NCI-H510A treated with DMSO at 0.1 percent for 48 hours (cell line): ENCODE measurements around the gene CLDN14.

Experiments used
- DNase-seq: peaks from one replicate; lab custom pipeline; 2025; lab: John Stamatoyannopoulos, UW

The CLDN14 gene, protein sequence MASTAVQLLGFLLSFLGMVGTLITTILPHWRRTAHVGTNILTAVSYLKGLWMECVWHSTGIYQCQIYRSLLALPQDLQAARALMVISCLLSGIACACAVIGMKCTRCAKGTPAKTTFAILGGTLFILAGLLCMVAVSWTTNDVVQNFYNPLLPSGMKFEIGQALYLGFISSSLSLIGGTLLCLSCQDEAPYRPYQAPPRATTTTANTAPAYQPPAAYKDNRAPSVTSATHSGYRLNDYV

DNA sequence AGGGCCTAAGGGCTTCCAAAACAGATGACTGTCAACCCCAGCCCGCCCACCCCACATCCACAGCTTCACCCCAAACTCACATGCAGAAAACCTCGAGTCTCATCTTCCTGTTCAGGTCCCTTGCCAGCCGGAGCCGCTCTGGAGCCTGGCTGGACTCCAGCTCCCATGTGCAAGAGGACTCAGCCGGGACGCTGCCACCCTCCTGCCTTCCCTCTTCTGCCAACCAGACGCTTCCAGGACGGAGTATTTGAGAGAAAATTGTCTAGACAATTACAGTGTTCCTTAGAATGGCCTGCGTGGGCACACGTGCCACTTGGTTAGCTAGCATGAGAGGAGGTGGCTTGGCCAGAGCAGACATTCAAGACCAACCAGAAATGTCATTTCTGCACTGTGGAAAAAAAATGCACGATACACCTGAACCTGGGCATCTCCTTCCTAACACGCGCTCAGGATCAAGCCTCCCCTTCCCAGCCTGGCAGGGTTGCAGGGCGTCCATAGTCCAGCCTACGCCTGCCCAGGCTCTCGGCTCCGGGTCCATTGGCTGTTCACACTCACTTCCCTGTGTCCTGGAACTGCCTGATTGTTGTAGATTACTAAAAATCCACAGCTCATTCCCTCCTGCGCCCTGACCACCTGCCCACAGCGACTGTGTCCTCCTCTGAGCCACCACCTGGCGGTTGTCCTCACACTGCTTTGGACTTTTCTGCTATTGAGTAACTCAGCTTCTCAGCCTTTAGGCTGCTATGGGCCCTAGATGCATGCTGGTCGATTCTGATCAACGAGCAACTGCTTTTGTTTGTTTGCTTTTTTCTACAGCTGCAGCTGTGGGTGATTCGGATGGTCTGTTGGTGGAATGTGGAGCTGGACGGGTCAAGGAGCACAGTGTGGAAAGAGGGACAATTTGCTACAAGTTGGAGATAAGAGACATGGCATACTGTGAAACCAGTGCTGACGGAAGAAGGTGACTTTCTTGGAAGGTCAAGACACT, at the start of gene CLDN14:
Gene CLDN14, minus strand, starts transcription at position 708 of the 988 bp plus-strand sequence. CDS start 18,427 bp downstream, outside the sequence.
- no peak for DNase-seq

DNA sequence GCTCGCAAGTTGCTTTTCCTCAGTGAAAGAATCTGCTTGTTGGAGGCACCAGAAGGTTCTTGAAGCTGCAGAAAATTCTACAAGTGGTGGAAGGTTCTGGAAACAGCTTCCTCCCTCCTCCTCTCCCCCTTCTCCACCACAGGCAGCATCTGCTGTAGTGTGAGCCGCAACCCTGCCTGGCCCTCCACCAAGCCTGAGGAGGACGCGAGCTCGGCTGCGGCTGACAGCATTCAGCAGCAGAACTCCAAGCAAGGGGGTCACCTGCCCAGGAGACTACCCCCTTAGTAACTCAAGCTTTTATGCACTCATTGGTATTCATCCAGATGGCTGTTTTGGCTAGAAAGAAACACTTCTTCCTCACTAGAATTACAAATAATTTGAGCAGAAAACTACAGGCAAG, 48.8 kb upstream of the CLDN14 start:
- DNase-seq, result no peak

DNA sequence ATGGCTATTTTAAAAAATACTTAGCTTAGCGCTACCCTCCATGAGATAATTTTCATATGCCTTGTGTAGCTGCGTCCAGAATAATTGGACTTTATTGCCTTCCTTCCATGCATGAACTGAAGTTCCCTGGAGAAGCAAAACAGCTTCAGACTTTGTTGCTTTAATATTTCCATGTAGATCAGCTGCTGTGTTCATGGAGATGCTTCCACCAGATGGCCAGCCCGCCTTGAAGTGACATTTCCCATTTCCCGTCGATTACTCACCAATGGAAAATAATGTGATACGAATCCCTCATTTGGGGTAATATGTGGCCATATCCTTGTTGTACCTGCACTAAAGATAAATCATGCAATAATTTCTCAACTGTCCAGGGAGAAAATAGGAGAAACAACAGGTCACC, 47.4 kb upstream of the CLDN14 start:
- no peak for DNase-seq

DNA sequence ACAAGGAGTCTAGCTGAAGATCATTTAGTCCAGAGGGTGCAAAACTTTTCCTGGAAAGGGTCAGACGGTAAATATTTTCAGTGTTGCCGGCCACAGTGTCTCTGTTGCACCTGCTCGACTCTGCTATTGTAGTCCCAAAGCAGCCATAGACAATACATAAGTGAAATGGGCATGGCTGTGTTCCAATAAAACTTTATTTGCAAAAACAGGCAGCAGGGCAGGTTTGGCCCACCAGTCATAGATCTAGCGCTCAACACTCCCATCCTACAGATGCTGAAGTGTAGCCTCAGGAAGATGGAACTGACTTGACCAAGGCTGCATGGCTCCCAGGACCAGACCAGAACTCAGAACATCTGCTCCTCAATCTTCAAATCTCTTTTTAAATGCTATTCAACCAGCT, 46.2 kb upstream of the CLDN14 start:
- no peak for DNase-seq

DNA sequence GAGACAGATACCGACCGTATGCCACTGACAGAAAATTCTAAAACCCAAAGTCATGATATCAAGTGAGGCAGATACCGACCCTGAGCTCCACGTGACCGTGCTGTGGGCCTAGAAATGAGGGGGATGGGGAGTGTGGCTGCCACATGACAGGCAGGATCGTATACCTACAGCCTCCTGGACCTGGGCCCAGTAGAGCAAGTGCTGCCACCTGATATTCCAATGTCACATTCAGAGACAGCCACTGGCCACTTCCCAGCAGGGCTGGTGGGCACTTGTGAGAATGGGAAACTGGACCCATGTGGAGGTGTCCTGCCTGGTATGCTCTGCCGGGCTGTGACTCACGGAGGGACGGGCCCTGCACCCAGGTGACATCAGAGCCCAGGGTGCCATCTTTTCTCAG, 44.6 kb upstream of the CLDN14 start:
- DNase-seq, result no peak

DNA sequence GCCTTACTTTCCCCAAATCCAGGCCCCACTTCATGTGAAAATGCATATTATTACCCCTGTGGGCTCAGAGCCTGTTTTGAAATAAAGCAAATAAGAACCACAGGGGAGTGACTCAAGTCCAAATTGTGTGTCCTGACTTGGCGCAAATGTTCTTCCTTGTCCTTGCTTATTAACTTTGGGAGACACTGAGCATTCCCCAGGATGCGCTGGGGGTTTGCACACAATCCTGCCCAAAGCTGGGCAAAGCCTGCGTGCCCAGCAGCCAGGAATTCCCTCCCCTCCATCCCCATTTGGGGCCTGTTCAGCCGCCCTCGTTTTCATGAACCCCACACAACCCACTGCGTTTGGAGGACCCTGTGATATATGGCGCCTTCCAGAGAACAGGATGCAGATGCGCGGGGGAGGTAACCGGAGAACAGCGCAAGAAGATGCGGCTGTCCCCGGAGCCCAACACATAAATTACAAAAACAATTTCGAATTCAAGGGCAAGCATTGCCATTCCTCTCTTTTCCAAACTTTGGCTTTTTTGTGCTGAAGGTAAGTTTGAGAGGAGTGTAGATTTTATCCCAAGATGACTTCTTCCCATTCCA, 42.4 kb upstream of the CLDN14 start:
- no peak for DNase-seq

DNA sequence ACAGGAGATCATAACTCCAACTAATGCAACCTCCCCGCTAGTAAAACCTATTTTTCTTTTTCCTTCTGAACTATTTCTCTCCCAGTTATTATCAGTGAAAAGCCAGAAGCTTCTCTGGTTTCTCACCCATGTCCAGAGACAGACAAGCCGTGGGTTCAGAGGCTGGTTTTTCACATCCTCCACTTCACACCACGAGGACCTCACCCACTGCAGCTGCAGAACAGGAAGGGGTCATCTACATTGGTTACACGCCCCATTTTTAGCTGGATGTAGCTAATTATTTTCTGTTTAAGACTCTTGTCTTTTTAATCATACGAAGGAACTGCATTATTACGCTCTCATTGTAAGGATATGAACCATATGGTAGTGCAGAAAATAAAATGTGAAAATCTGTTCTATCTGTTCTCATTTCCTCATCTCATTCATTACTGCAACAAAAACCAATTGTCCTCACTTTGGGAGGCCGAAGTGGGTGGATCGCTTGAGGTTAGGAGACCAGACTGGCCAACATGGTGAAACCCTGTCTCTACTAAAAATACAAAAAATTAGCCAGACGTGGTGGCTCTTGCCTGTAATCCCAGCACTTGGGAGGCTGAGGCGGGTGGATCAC, 39.1 kb upstream of the CLDN14 start:
- DNase-seq, result no peak

DNA sequence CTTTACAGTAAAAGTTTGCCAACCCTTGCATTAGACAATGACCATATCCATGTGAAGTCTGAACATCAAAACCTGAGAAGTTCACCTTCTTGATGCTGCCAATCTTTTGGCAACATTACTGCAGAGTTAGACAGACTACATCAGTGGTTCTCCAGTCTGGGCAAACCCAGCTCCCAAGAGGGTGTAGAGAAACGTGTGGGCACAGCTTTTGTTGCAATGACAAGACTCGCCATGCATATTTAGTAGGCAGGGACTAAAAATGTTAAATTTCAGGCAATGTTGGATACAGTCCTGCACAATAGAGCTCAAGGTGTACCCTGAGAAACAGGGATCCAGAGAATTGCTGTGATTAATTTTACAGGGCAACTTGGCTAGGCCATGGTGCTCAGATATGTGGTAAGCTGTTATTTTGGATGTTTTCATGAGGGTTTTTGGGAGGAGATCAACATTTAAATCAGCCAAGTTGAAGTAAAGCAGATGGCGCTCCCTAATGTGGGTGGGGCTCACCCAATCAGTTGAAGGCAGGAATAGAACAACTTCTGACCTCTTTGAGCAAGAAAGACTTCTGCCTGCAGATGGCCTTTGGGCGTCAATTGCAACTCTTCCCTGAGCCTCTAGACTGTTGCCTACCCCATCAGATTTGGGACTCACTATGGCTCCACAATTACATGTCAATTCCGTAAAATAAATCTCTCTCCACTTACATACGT, 37.6 kb upstream of the CLDN14 start:
- DNase-seq, result no peak

DNA sequence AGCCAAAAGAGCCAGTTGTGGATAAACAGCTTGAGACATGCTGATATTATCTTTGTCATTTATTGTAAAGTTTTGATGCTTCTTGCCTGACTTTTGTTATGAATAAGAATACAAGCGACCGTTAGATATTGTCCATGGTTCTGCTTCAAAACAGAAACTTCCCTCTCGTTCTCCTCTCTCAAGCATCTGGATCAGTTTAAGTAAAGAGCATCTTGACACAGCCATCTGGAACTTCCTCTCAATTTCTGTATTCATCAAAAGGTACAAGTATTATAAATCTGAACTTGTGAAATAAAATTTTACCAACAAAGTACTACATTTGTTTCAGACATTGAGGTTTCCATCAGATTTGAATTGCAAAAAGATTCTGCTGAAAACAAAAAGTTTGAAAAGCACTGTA, 36.4 kb upstream of the CLDN14 start:
- no peak for DNase-seq

DNA sequence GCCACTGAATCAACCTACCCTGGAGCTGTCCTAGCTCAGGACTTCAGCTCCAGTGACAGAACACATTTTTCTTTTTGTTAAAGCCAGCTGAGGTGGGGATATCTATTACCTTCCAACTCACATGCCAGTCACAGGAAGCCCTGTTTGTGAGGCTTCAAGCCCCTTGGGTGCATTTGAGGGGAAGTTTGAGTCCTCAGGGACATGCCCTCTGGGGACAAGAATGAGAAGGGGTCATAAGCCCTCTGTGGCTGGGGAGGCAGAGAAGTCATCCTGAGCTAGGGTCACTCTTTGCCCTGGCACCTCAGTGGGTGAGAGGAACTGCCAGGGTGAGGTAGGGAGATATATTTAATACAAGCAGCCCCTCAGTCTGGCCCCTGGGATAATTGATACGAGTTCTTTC, 33.5 kb upstream of the CLDN14 start:
- DNase-seq, result no peak

DNA sequence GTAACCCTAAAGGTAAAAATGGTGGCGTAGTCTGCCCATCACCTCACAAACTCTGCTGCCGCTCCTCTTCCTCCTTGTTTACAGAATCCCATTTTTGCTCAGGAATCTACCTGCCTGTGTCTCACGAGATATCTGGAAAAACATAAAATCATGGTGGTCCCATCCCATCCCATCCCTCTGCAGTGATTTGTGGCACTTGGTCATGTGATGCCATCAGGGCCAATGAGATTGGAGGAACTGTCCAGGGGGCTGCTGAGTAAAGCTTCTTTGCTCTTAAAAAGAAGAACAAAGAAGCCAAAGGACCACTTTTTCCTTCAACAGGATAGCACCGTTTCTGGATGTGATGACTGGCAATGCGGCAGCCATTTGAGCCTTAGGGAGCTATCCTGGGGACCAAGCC, 33.0 kb upstream of the CLDN14 start:
- DNase-seq, result no peak

DNA sequence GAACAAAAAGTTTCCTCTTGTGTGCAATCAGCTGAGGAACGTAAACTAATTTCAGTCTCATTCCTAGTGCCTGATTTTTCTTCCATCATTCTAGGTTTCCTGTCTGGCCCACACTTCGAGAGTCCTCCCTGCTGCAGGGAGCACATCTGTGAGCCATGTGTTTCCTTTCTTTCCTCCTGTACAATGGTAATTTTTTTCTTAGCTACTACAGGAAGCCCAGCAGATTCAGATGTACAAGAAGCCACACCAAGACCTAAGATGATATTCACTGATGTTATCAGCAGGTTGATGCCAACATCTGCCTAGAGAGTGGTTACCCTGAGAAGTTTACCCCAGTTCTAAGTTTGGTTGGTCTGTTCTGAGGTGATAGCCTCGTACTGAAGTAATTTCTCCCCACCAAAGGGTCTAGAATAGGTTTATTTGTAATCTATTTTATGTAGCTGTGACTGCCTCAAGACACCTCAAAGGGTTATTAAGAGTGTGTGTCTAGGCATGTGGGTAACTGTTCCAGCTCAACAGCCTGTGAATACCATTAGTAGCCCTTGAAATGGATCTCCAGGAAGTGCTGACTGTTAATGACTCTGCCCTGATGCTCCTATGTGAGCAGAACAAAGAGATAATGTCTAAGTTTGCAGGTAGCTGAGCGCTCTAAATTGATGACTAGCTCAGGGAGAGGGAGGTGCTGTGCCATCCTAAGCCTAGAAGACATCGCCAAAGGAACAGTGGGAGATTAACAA, 31.7 kb upstream of the CLDN14 start:
- no peak for DNase-seq

DNA sequence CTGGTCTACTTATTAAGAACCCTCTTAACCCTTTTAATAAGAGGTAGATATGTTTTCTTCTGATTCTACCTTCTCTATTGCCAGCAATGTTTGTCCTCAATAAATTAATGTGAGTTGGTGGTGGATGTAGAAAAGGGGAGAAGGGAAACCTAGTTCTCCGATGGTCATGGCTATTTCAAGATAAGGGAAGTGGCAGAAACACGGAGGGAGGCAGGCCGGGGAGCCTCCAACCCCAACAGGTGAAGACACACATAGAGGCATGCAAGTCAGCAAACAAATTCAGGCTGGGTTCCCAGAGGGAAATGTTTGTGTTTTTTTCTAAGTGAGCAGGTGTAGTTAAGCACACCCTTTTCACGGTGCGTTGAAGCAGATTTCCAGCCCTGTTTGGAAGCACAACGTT, 31.0 kb upstream of the CLDN14 start:
- DNase-seq, result peak; percentile 15

DNA sequence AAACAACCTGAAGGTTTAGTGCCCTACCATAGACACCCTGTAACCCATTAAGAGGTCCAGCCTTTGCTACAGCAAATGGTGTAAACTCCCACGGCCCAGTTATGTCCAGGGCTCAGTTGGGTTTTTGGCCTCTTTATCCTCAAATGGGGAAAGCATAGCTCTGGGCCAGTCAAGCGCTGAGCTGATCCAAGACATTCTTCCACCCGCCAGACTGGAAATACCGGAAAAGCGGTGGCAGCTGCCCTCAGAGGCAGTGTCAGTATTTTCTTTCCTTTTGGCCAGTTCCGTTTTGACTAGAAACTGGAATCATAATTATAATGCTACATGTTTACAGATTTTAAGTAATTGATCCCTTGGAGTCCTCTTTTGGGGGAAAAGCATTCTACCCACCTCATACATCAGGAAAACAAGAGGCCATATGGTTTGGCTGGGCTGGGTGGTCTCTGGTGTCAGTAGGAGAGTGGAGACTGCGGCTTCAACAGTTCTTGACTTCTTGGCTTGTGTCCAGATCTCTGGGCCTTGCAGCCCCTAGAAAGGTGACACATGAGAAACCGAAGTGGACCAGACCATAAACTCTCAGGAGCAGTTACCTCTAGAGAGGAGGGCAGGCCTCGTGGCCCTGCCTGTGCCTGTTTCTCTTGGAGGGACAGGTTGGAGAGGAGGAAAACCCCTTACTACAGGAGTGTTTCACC, 30.2 kb upstream of the CLDN14 start:
- DNase-seq, result peak; percentile 45

DNA sequence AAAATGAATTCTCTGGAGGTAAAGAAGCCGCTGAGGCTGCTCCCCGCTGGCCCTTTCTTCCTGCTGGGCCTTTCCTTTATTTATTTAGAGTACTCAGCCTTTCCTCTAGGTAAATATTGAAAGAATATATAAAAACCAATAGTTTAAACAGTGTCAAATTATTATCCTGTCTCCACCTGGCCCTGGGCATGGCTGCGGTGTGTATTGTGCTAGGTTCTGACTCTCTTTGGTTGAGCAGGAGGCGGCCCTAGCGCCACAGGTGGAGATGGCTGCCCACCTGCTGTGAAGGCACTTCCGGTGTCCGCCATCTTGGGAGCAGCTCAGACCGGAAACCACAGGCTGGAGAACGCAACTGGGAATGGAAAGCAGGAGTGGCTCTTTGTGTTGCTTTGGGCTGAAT, 29.0 kb upstream of the CLDN14 start:
- peak; percentile 75 for DNase-seq

DNA sequence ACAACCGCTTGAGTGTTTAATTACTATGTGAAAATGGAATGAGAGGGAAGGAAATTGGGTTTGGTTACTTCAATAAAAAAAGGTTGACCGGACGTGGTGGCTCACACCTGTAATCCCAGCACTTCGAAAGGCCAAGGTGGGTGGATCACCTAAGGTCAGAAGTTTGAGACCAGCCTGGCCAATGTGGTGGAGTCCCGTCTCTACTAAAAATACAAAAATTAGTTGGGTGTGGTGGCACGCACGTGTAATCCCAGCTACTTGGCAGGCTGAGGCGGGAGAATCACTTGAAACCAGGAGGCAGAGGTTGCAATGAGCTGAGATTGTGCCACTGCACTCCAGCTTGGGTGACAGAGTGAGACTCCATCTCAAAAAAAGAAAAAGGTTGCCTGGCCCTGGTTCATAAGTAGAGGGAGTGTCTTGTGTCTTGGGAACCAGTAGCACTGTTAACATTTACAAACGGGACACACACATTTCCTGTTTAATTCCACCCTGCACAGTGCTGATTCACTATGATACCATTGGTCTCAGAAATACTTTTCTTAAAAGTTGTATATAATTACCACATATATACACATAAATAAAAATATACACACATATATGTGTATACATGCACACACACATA, 27.6 kb upstream of the CLDN14 start:
- no peak for DNase-seq

DNA sequence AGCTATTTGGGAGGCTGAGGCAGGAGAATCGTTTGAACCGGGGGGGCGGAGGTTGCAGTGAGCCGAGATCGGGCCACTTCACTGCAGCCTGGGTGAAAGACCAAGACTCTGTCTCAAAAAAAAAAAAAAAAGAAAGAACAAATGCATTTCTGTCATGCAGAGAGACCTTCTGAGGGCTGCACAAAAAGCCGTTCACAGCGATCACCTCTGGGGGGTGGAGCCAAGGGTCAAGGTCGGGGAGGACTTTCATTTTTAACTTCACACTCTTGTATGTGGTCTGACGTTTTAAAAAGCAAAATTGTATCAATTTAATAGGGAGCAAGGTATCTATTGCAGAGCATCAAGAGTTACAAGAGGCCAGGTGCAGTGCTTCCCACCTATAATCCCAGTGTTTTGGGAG, 26.6 kb upstream of the CLDN14 start:
- DNase-seq, result no peak

DNA sequence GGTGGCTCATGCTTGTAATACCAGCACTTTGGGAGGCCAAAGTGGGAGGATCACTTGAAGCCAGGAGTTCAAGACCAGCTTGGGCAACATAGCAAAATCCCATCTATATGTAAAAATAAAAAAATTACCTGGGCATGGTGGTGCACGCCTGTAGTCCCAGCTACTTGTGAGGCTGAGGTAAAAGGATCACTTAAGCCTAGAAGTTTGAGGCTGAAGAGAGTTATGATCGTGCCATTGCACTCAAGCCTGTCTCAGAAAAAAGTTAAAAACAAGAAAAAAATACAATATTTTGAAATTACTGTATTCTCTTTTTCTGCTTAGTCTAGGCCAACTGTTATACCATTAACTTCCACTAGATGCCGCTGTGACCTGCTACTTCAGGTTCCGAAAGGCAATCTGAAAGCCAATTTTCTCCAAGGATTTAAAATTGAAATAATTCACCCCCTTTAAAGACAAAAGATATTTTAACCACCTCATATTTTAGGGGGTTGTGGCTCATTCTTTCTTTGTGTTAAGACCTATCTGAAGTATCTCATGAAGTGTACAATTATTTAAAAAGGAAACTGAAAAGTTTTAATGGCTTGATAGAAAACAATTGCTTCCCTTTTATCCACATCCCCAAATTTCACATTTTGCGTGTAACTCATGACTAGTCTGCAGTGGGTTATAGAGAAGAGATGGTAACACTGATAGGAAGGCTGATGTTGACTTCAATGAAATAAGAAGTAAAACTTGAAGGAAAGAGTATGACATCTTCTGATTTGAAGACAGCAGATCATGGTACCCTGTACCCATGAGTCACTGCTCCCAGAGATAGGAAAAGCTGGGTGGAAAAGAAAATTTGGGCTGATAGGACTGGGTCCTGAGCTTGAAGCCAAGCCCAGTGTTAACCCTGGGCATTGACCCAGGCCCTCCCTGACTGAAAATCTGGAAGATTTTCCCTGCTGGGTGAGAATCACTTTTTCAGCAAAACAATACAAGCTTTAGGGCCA, 24.4 kb upstream of the CLDN14 start:
- DNase-seq, result peak; percentile 40

DNA sequence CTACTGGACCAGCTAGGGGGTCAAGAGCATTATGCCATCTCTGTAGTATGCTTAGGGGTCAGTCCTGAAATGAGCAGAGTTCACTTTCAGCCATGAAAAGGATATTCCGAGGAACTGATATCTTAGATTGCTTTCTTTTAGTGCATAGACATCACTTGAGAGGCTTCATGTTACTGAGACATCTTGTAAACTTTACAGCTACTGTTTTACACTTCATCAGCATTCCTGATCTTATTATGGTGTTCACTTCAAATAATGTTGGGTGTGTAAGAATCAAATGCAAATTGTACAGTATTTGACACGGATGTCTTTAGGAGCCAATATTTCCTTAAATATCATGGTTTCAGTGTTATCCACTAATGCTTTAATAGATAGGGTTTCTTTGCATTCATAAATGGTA, 22.4 kb upstream of the CLDN14 start:
- no peak for DNase-seq
